HG03103 (cell line): ENCODE data around the gene KRT84.

ENCODE experiments used
- ATAC-seq: cut with Tn5 transposase; IDR thresholded peaks from one replicate; pipeline ENCODE4 v1.9.1; 2021; ENCODE audit warnings: low read depth; ENCODE audit not compliant: unreplicated experiment

KRT84 gene

GRCh38 chr12:52364061-52364460 lies 21.4 kb downstream of the KRT84 start:
- ATAC-seq: no peak

- ATAC-seq: no peak
Measured at GRCh38 chr12:52363111-52363679, 22.3 kb downstream of the KRT84 start.

GRCh38 chr12:52362118-52362726 lies 23.2 kb downstream of the KRT84 start:
- no peak for ATAC-seq

- ATAC-seq: no peak
Measured at GRCh38 chr12:52361553-52361952, 23.9 kb downstream of the KRT84 start.

- no peak for ATAC-seq
Measured at GRCh38 chr12:52360663-52361271, 24.7 kb downstream of the KRT84 start.

- no peak for ATAC-seq
Measured at GRCh38 chr12:52360106-52360662, 25.3 kb downstream of the KRT84 start.

- ATAC-seq: no peak
Measured at GRCh38 chr12:52359621-52360061, 25.8 kb downstream of the KRT84 start.

GRCh38 chr12:52358575-52359350 lies 26.7 kb downstream of the KRT84 start:
- ATAC-seq: peak; percentile 90

GRCh38 chr12:52356762-52357580 lies 28.5 kb downstream of the KRT84 start:
- ATAC-seq: no peak

- no peak for ATAC-seq
Measured at GRCh38 chr12:52356031-52356761, 29.3 kb downstream of the KRT84 start.

- no peak for ATAC-seq
Measured at GRCh38 chr12:52355176-52355575, 30.3 kb downstream of the KRT84 start.

GRCh38 chr12:52354200-52354599 lies 31.3 kb downstream of the KRT84 start:
- no peak for ATAC-seq

GRCh38 chr12:52353766-52354165 lies 31.7 kb downstream of the KRT84 start:
- no peak for ATAC-seq

GRCh38 chr12:52352951-52353350 lies 32.5 kb downstream of the KRT84 start:
- no peak for ATAC-seq

GRCh38 chr12:52351196-52352059 lies 34.0 kb downstream of the KRT84 start:
- no peak for ATAC-seq

- ATAC-seq: no peak
Measured at GRCh38 chr12:52350786-52351185, 34.7 kb downstream of the KRT84 start.

- no peak for ATAC-seq
Measured at GRCh38 chr12:52350021-52350620, 35.3 kb downstream of the KRT84 start.

GRCh38 chr12:52349196-52349595 lies 36.3 kb downstream of the KRT84 start:
- no peak for ATAC-seq
